ENCODE measurements around the gene CDH23. TPM values are rescaled to one million over a fixed set of nuclear protein-coding genes. Genes with fewer than 3 reads are reported as not detected.

Gene CDH23
- total and polyA plus RNA-seq, 2 experiments from 2014 or later, result 0.08 TPM; not detected in 1

DNA sequence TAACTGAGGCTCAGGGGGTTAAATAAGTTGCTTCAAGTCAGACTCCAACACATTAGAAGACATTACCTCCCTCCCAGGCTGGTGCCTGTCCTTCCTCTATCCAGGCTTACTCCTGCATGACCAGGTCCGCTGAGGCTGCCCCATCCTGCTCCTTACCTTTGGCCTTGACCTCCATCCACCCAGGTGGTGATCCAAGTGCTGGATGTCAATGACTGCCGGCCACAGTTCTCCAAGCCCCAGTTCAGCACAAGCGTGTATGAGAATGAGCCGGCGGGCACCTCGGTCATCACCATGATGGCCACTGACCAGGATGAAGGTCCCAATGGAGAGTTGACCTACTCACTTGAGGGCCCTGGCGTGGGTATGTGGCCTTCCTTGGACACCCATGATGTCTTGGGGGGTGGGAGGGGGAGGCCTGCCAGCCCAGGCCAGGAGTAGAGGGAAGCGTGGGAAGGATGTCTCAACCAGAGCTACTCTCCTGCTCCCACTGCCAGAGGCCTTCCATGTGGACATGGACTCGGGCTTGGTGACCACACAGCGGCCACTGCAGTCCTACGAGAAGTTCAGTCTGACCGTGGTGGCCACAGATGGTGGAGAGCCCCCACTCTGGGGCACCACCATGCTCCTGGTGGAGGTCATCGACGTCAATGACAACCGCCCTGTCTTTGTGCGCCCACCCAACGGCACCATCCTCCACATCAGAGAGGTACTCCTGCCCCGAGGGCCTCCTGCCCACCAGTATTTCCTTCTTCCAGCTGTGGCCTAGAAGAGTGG lies 406.2 kb downstream of the CDH23 start:
- H3K4me2 ChIP-seq (ENCODE audit: unreplicated experiment), result no peak overlapping the region
- H3K9me3 ChIP-seq (ENCODE audit: low read depth), result no peaks in the 10 kb centered on the region
- no peaks in the 10 kb centered on the region for H4K20me1 ChIP-seq (ENCODE audit: insufficient read depth)
- no peaks in the 10 kb centered on the region for H3K79me2 ChIP-seq (ENCODE audit: insufficient read depth)
- H3K4me3 ChIP-seq, result no peak overlapping the region
- H3F3A ChIP-seq (ENCODE audit: insufficient read depth), result no peaks in the 10 kb centered on the region
- H3K9me2 ChIP-seq (ENCODE audit: insufficient read depth), result no peaks in the 10 kb centered on the region
- no peak overlapping the region for H3K27ac ChIP-seq
- WGBS, 2 experiments (ENCODE audit: low coverage in 1 of 2, low lambda C conversion rate in 2 of 2, missing lambda C conversion rate in 2 of 2), result 77 to 85% methylated on average over 16 to 18 of the region's 18 CpGs
- TF ChIP-seq EZH2phosphoT487 (IDR thresholded peaks at IDR 0.05; ENCODE audit: insufficient read depth, low read depth) (no peak), EZH2 (IDR thresholded peaks at IDR 0.05; ENCODE audit: insufficient read depth, poor library complexity, severe bottlenecking) (no peak)
- no peak for DNase-seq
- H3K9ac ChIP-seq, result no peak overlapping the region
- H2AFZ ChIP-seq, result no peak overlapping the region
- no peaks in the 10 kb centered on the region for H3K36me3 ChIP-seq (ENCODE audit: low read depth)
- no peaks in the 10 kb centered on the region; the same call in 1 of the 2 replicates for H3K27me3 ChIP-seq (replicated peaks; ENCODE audit: insufficient read depth)
- no peaks in the 10 kb centered on the region for H3K4me1 ChIP-seq (ENCODE audit: insufficient read depth)
- in situ Hi-C loops (cut with MboI), result no loop called here

DNA sequence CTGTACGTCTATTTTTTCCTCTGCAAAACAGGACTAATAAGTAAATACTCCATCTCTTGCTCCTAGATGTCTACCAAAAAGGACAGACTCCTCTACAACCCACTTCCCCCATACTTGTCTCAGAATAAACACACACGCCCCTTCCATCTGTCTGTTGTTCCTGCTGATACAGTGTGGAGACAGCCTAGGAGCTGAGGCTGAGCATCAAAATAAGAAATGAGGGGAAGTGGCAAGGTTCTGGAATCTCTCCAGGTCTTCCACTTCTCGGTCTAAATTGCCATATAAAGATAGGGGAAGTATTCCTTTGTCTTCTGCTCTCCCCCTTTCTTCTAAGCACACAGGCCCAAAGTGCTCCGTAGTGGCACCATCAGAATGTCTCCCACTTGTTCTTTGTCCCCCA lies 407.4 kb downstream of the CDH23 start:
- no peak overlapping the region for H3K9ac ChIP-seq
- no peaks in the 10 kb centered on the region for H3K9me3 ChIP-seq (ENCODE audit: low read depth)
- no peaks in the 10 kb centered on the region for H3K4me1 ChIP-seq (ENCODE audit: insufficient read depth)
- 31 to 34% methylated on average over 4 of the region's 4 CpGs for WGBS, 2 experiments (ENCODE audit: low coverage in 1 of 2, low lambda C conversion rate in 2 of 2, missing lambda C conversion rate in 2 of 2)
- in situ Hi-C loops (cut with MboI), result no loop called here
- no peaks in the 10 kb centered on the region for H3K36me3 ChIP-seq (ENCODE audit: low read depth)
- TF ChIP-seq EZH2 (IDR thresholded peaks at IDR 0.05; ENCODE audit: insufficient read depth, poor library complexity, severe bottlenecking) (no peak), EZH2phosphoT487 (IDR thresholded peaks at IDR 0.05; ENCODE audit: insufficient read depth, low read depth) (no peak)
- H3F3A ChIP-seq (ENCODE audit: insufficient read depth), result no peaks in the 10 kb centered on the region
- no peaks in the 10 kb centered on the region for H3K79me2 ChIP-seq (ENCODE audit: insufficient read depth)
- no peak overlapping the region for H2AFZ ChIP-seq
- H3K9me2 ChIP-seq (ENCODE audit: insufficient read depth), result no peaks in the 10 kb centered on the region
- no peaks in the 10 kb centered on the region for H4K20me1 ChIP-seq (ENCODE audit: insufficient read depth)
- no peaks in the 10 kb centered on the region; the same call in 1 of the 2 replicates for H3K27me3 ChIP-seq (replicated peaks; ENCODE audit: insufficient read depth)
- no peak overlapping the region for H3K4me2 ChIP-seq (ENCODE audit: unreplicated experiment)
- no peak for DNase-seq
- H3K27ac ChIP-seq, result no peak overlapping the region
- no peak overlapping the region for H3K4me3 ChIP-seq

DNA sequence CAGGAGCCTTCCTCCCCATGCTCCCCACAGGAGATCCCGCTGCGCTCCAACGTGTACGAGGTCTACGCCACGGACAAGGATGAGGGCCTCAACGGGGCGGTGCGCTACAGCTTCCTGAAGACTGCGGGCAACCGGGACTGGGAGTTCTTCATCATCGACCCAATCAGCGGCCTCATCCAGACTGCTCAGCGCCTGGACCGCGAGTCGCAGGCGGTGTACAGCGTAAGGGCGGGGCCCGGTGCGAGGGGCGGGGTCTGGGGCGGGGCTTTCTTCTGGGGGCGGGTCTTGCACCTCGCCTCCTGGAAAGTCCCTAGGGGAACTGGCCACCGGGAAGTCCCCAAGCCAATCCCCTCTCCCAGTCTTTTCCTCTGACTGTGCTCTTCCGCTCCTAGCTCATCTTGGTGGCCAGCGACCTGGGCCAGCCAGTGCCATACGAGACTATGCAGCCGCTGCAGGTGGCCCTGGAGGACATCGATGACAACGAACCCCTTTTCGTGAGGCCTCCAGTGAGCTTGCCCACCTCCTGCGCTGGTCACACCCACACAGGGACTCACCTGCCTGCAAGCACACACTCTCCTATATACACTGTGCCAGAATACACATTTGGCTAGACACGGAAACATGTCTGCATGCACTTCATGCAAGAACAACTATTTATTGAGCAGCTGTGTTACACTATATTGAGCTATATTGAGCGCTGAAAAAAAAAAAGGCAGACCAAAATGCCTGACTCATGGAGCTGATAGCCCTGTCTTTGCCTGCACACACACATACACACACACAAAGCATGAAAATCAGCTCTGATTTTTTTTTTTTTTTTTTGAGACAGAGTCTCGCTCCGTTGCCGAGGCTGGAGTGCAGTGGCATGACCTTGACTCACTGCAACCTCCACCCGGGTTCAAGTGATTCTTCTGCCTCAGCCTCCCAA lies 409.3 kb downstream of the CDH23 start:
- no peak for TF ChIP-seq EZH2 (IDR thresholded peaks at IDR 0.05; ENCODE audit: insufficient read depth, poor library complexity, severe bottlenecking)
- TF ChIP-seq EZH2phosphoT487 (IDR thresholded peaks at IDR 0.05; ENCODE audit: insufficient read depth, low read depth), result no peak
- Histone ChIP-seq H3K4me1 (ENCODE audit: insufficient read depth) (no peaks in the 10 kb centered on the region), H3K27me3 (replicated peaks; ENCODE audit: insufficient read depth) (no peaks in the 10 kb centered on the region; the same call in 1 of the 2 replicates), H3K4me3 (no peak overlapping the region), H3K27ac (no peak overlapping the region), H3K9ac (no peak overlapping the region), H3K36me3 (ENCODE audit: low read depth) (no peaks in the 10 kb centered on the region), H4K20me1 (ENCODE audit: insufficient read depth) (no peaks in the 10 kb centered on the region), H3K9me3 (ENCODE audit: low read depth) (no peaks in the 10 kb centered on the region), H2AFZ (no peak overlapping the region), H3K9me2 (ENCODE audit: insufficient read depth) (no peaks in the 10 kb centered on the region), H3K4me2 (ENCODE audit: unreplicated experiment) (no peak overlapping the region), H3K79me2 (ENCODE audit: insufficient read depth) (no peaks in the 10 kb centered on the region), H3F3A (ENCODE audit: insufficient read depth) (no peaks in the 10 kb centered on the region)
- no peak for DNase-seq
- 51 to 53% methylated on average over 38 to 41 of the region's 41 CpGs for WGBS, 2 experiments (ENCODE audit: low coverage in 1 of 2, low lambda C conversion rate in 2 of 2, missing lambda C conversion rate in 2 of 2)
- in situ Hi-C loops (cut with MboI), result no loop called here

DNA sequence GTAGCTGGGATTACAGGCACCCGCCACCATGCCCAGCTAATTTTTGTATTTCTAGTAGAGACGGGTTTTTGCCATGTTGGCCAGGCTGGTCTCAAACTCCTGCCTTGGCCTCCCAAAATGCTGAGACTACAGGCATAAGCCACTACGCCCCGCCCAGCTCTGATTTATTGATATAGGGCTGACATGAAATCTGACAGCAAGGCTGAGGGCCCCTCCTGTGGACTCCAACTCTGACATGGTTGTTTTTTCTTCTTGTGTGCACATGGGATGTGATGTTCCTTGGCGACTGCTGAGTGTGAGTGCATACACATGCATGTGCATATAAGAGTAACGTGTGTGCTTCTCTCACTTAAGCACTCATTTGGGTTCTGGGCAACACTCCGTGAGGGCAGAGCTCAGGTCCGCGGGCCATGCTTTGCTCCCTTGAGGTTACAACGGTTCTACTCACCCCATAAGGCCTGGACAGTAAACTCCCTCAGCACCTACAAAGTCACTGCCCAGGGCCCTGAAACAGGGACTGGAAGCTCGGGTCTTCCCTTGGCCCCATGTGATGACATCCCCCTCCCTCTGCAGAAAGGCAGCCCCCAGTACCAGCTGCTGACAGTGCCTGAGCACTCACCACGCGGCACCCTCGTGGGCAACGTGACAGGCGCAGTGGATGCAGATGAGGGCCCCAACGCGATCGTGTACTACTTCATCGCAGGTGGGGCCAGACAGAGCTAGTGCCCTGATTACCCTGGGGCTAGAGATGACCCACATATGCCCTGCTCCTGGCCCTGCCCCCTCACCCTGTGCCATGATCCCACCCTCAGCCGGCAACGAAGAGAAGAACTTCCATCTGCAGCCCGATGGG lies 410.2 kb downstream of the CDH23 start:
- no peak for DNase-seq
- no peaks in the 10 kb centered on the region for H3F3A ChIP-seq (ENCODE audit: insufficient read depth)
- H4K20me1 ChIP-seq (ENCODE audit: insufficient read depth), result no peaks in the 10 kb centered on the region
- no peaks in the 10 kb centered on the region for H3K36me3 ChIP-seq (ENCODE audit: low read depth)
- no peak overlapping the region for H3K4me2 ChIP-seq (ENCODE audit: unreplicated experiment)
- 88 to 91% methylated on average over 23 of the region's 23 CpGs for WGBS, 2 experiments (ENCODE audit: low coverage in 1 of 2, low lambda C conversion rate in 2 of 2, missing lambda C conversion rate in 2 of 2)
- no peak overlapping the region for H3K27ac ChIP-seq
- TF ChIP-seq EZH2phosphoT487 (IDR thresholded peaks at IDR 0.05; ENCODE audit: insufficient read depth, low read depth) (no peak), EZH2 (IDR thresholded peaks at IDR 0.05; ENCODE audit: insufficient read depth, poor library complexity, severe bottlenecking) (no peak)
- H3K79me2 ChIP-seq (ENCODE audit: insufficient read depth), result no peaks in the 10 kb centered on the region
- no peak overlapping the region for H3K4me3 ChIP-seq
- no peaks in the 10 kb centered on the region for H3K9me2 ChIP-seq (ENCODE audit: insufficient read depth)
- H3K9ac ChIP-seq, result no peak overlapping the region
- in situ Hi-C loops (cut with MboI), result no loop called here
- H3K9me3 ChIP-seq (ENCODE audit: low read depth), result no peaks in the 10 kb centered on the region
- H3K4me1 ChIP-seq (ENCODE audit: insufficient read depth), result no peaks in the 10 kb centered on the region
- no peak overlapping the region for H2AFZ ChIP-seq
- no peaks in the 10 kb centered on the region; the same call in 1 of the 2 replicates for H3K27me3 ChIP-seq (replicated peaks; ENCODE audit: insufficient read depth)

Data from GM23248 (cell line).